Osteoblast (primary cell): ENCODE data around the gene KRT27. TPM values are rescaled to one million over a fixed set of nuclear protein-coding genes. Genes with fewer than 3 reads are reported as not detected.
"Not testable (repeated sequence)": the region's sequence is repeated elsewhere in the genome, so short reads cannot be mapped to it uniquely, and the experiment has no call there.

Source experiments
- DNase-seq: peaks from one replicate; pipeline ENCODE4 v3.0.0; 2011; ENCODE audit warnings: low spot score, mixed read lengths; ENCODE audit not compliant: insufficient read length; ENCODE audit errors: missing footprints
- H2AFZ ChIP-seq: 2 replicates; pipeline ENCODE4 v1.6.0; 2011; ENCODE audit warnings: mild to moderate bottlenecking, low read length
- H3K27ac ChIP-seq: 2 replicates; pipeline ENCODE4 v1.5.1; 2011; ENCODE audit warnings: mild to moderate bottlenecking, low read depth, low read length, moderate library complexity
- H3K27me3 ChIP-seq: 2 replicates; pipeline ENCODE4 v1.6.0; 2012; ENCODE audit warnings: mild to moderate bottlenecking, control low read depth, inconsistent platforms, low read length, moderate library complexity; ENCODE audit not compliant: insufficient read depth
- H3K36me3 ChIP-seq: 2 replicates; pipeline ENCODE4 v1.5.1; 2011; ENCODE audit warnings: mild to moderate bottlenecking, low read length, control low read depth, moderate library complexity; ENCODE audit not compliant: insufficient read depth
- H3K4me1 ChIP-seq: 2 replicates; pipeline ENCODE4 v1.5.1; 2011; ENCODE audit warnings: mild to moderate bottlenecking, low read length, control low read depth, moderate library complexity; ENCODE audit not compliant: insufficient read depth
- H3K4me2 ChIP-seq: 2 replicates; pipeline ENCODE4 v1.6.0; 2011; ENCODE audit warnings: mild to moderate bottlenecking, low read length; ENCODE audit not compliant: insufficient read depth
- H3K4me3 ChIP-seq: fragments of 200-600 bp; sonication (generic); 3 replicates; pipeline ENCODE4 v1.5.1; 2012; ENCODE audit warnings: mild to moderate bottlenecking, low read length, inconsistent platforms; ENCODE audit not compliant: insufficient read depth
- H3K79me2 ChIP-seq: 2 replicates; pipeline ENCODE4 v1.6.0; 2012; ENCODE audit warnings: mild to moderate bottlenecking, low read length, control low read depth, inconsistent platforms; ENCODE audit not compliant: insufficient read depth
- H3K9me3 ChIP-seq: 2 replicates; pipeline ENCODE4 v1.5.1; 2011; ENCODE audit warnings: low read depth, low read length, control low read depth
- H4K20me1 ChIP-seq: 2 replicates; pipeline ENCODE4 v1.6.0; 2012; ENCODE audit warnings: mild to moderate bottlenecking, low read length, control low read depth; ENCODE audit not compliant: insufficient read depth
- CTCF ChIP-seq: IDR thresholded peaks from 2 replicates; pipeline ENCODE4 v1.5.1; 2011; ENCODE audit warnings: mild to moderate bottlenecking, low read depth, low read length, moderate library complexity; ENCODE audit errors: extremely low read depth
- total RNA-seq: library from RNA; depleted of rRNA; stranded (reverse); fragments of >200 nt; gene quantifications from 2 replicates; pipeline ENCODE4 v1.2.3, GENCODE V29; 2012

The KRT27 gene
- total RNA-seq, 1 donor: not detected

- H3K4me1 ChIP-seq: peaks cover 14% of the 10 kb centered on the region
- no peak overlapping the region for H3K4me3 ChIP-seq
- H3K27ac ChIP-seq: no peak overlapping the region
- H3K9me3 ChIP-seq: no peaks in the 10 kb centered on the region
- peaks cover 17% of the 10 kb centered on the region for H3K79me2 ChIP-seq
- no peaks in the 10 kb centered on the region for H4K20me1 ChIP-seq
- DNase-seq: no peak
- H3K4me2 ChIP-seq: no peak overlapping the region
- no peak for TF ChIP-seq CTCF
- H3K27me3 ChIP-seq: no peaks in the 10 kb centered on the region
- H3K36me3 ChIP-seq: peaks cover 11% of the 10 kb centered on the region
- H2AFZ ChIP-seq: no peak overlapping the region
Measured at GRCh38 chr17:40815381-40815780, 33.0 kb upstream of the KRT27 start.

- H3K4me1 ChIP-seq: peaks cover 17% of the 10 kb centered on the region
- not testable (repeated sequence) for H2AFZ ChIP-seq
Measured at GRCh38 chr17:40814657-40815056, 32.3 kb upstream of the KRT27 start.

DNA sequence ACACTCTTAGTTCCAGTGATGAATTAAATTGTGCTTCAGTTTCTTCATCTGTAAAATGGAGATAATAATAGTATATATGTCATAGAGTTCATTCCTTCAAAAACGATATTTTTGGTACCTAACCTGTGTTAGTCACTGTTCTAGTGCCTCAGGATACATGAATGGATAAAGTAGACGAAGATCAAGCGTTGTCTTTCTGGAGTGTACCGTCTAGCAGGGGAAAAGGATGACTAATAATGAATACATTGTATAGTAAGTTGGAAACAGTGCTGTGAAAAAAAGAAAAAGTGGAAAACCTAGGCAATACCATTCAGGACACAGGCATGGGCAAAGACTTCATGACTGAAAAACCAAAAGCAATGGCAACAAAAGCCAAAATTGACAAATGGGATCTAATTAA, 31.5 kb upstream of the KRT27 start:
- H2AFZ ChIP-seq: no peak overlapping the region
- H3K27me3 ChIP-seq: no peaks in the 10 kb centered on the region
- H4K20me1 ChIP-seq: no peaks in the 10 kb centered on the region
- peaks cover 18% of the 10 kb centered on the region for H3K4me1 ChIP-seq
- no peak overlapping the region for H3K27ac ChIP-seq
- no peak overlapping the region for H3K4me3 ChIP-seq
- H3K79me2 ChIP-seq: peaks cover 8% of the 10 kb centered on the region
- H3K4me2 ChIP-seq: no peak overlapping the region
- no peak for TF ChIP-seq CTCF
- H3K36me3 ChIP-seq: peaks cover 11% of the 10 kb centered on the region
- no peaks in the 10 kb centered on the region for H3K9me3 ChIP-seq
- no peak for DNase-seq

More at GRCh38 chr17:40814657-40815056, 32.3 kb upstream of the KRT27 start:
- not testable (repeated sequence) for H3K27me3 ChIP-seq, H3K4me2 ChIP-seq, H3K4me3 ChIP-seq, H3K27ac ChIP-seq, H3K9me3 ChIP-seq, DNase-seq, H4K20me1 ChIP-seq
- peaks cover 11% of the 10 kb centered on the region for H3K79me2 ChIP-seq
- H3K36me3 ChIP-seq: peaks cover 11% of the 10 kb centered on the region

DNA sequence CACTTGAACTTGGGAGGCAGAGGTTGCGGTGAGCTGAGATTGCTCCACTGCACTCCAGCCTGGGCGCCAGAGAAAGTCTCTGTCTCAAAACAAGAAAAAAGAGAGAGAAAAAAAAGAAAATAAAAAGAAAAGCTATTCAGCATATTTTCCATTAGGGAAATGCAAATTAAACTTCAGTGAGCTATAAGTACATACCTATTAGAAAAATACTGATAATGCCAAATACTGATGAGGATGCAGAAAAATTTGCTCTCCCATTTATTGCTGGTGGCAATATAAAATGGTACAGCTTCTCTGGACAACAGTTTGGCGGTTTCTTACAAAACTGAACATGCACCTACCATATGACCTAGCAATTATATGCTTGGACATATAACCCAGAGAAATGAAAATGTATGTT, 30.3 kb upstream of the KRT27 start:
- H3K4me1 ChIP-seq: peaks cover 18% of the 10 kb centered on the region
- H2AFZ ChIP-seq: no peak overlapping the region
- TF ChIP-seq CTCF: no peak
- no peak overlapping the region for H3K4me3 ChIP-seq
- H4K20me1 ChIP-seq: no peaks in the 10 kb centered on the region
- no peak overlapping the region for H3K4me2 ChIP-seq
- no peaks in the 10 kb centered on the region for H3K27me3 ChIP-seq
- H3K27ac ChIP-seq: no peak overlapping the region
- peaks cover 8% of the 10 kb centered on the region for H3K36me3 ChIP-seq
- no peaks in the 10 kb centered on the region for H3K9me3 ChIP-seq
- DNase-seq: no peak
- H3K79me2 ChIP-seq: peaks cover 2% of the 10 kb centered on the region

GRCh38 chr17:40810494-40810893, 28.1 kb upstream of the KRT27 start:
- peaks cover 18% of the 10 kb centered on the region for H3K4me1 ChIP-seq
- no peaks in the 10 kb centered on the region for H3K79me2 ChIP-seq
- no peak overlapping the region for H3K27ac ChIP-seq
- no peaks in the 10 kb centered on the region for H4K20me1 ChIP-seq
- H3K4me2 ChIP-seq: peak overlapping the region; percentile 25
- peak overlapping the region; percentile 19 for H2AFZ ChIP-seq
- H3K36me3 ChIP-seq: no peaks in the 10 kb centered on the region
- peak; percentile 78 for DNase-seq
- H3K27me3 ChIP-seq: no peaks in the 10 kb centered on the region
- no peaks in the 10 kb centered on the region for H3K9me3 ChIP-seq
- TF ChIP-seq CTCF: no peak
- H3K4me3 ChIP-seq: peak overlapping the region; percentile 4
